ENCODE data around the gene NUDT13. TPM values are rescaled to one million over a fixed set of nuclear protein-coding genes. Genes with fewer than 3 reads are reported as not detected.
"Not testable (repeated sequence)": the region's sequence is repeated elsewhere in the genome, so short reads cannot be mapped to it uniquely, and the experiment has no call there.

NUDT13 gene
- total RNA-seq, 1 donor from 2014 or later: 2.8 TPM

DNA sequence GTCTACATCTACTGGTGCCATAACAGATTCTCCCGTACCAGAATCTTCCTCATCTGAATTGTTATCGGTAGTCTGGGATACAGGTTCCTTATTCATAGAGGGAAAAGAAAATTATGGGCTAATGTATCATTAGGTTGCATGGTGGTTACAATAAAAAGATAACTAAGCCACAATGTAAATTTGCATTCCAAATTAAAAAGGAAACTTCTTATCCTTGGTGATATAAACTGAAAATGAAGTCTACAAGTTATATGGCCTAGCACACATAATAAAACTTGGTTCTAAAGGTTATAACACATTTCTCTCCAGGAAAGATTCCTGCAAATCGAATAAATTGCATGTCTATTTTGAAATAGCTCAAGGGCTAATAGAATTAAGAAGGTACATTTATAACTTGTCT is 24.5 kb downstream of the NUDT13 start:
- Histone ChIP-seq H3K4me1 (no peaks in the 10 kb centered on the region), H3K4me3 (no peak overlapping the region), H3K27ac (no peak overlapping the region), H3K36me3 (peaks cover 100% of the 10 kb centered on the region), H3K27me3 (ENCODE audit: low read depth) (no peaks in the 10 kb centered on the region), H3K9me3 (no peaks in the 10 kb centered on the region)
- TF ChIP-seq CTCF (IDR thresholded peaks at IDR 0.05): no peak
- no peak for DNase-seq
- ATAC-seq: no peak
- intact Hi-C loops (cut with DNase I): no loop called here

DNA sequence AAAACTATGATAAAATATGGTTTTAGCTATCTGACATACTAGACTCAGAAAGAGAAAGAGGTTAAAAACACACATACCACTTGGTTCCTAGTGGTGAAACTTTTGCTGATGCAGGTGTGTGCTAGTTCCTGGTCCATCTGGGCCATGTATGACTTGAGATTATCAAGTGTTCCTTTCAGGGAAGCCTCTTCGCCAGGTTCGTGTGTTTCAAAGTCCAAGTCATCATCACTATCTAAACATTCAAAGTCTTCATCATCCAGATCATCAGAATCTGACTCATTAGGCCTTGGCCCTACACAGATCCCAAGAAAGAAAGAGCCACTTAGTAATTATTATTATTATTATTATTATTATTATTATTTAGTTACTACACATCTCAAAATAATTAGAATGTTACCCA is 26.4 kb downstream of the NUDT13 start:
- peaks cover 100% of the 10 kb centered on the region for H3K36me3 ChIP-seq

DNA sequence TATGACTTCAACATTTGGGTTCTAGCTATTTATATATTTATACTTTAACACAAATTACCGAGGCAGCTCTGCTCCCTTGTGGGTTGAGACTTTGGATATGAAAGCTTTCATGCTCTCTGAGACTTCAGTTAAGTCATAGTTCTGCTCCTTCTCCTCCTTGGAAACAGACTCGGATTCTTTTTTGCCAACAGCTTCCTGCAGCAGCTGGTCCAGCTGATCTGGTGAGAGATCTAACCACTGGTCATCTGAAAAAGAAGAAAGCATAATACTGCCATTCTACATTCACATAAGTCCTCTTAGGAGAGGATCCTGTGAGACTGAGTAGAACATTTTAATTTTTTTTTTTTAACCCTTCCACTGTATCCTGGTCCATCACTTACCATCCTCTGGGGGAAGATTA is 29.0 kb downstream of the NUDT13 start:
- TF ChIP-seq CTCF (IDR thresholded peaks at IDR 0.05): no peak
- Histone ChIP-seq H3K4me3 (no peak overlapping the region), H3K4me1 (no peaks in the 10 kb centered on the region), H3K9me3 (no peaks in the 10 kb centered on the region), H3K36me3 (peaks cover 100% of the 10 kb centered on the region), H3K27ac (no peak overlapping the region), H3K27me3 (ENCODE audit: low read depth) (no peaks in the 10 kb centered on the region)
- intact Hi-C loops (cut with DNase I): no loop called here
- no peak for DNase-seq
- no peak for ATAC-seq

More for the DNA sequence above, 26.4 kb downstream of the NUDT13 start:
- H3K27ac ChIP-seq: no peak overlapping the region
- no peaks in the 10 kb centered on the region for H3K4me1 ChIP-seq
- ATAC-seq (no peak), DNase-seq (no peak)
- H3K9me3 ChIP-seq: no peaks in the 10 kb centered on the region
- intact Hi-C loops (cut with DNase I): no loop called here
- H3K27me3 ChIP-seq (ENCODE audit: low read depth): no peaks in the 10 kb centered on the region
- H3K4me3 ChIP-seq: no peak overlapping the region
- no peak for TF ChIP-seq CTCF (IDR thresholded peaks at IDR 0.05)

DNA sequence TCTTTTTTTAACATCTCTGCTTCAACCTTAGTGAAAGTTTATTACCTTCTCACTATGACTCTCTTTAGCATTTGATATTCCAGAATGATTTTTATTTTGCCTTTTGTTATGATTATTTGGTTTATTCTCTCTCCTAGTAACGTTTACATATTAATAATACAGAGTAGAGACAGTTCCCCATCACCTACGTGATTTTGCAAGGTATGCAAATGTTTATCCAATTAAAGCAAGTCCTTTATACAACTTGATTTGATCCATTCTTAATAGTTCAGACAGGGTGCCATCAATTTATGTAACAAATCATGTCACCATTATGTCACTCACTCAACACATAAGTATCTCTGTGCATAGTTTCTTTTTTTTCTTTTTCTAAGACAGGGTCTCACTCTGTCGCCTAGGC is 31.3 kb downstream of the NUDT13 start:
- Histone ChIP-seq H3K36me3 (peaks cover 100% of the 10 kb centered on the region), H3K27ac (no peak overlapping the region)

DNA sequence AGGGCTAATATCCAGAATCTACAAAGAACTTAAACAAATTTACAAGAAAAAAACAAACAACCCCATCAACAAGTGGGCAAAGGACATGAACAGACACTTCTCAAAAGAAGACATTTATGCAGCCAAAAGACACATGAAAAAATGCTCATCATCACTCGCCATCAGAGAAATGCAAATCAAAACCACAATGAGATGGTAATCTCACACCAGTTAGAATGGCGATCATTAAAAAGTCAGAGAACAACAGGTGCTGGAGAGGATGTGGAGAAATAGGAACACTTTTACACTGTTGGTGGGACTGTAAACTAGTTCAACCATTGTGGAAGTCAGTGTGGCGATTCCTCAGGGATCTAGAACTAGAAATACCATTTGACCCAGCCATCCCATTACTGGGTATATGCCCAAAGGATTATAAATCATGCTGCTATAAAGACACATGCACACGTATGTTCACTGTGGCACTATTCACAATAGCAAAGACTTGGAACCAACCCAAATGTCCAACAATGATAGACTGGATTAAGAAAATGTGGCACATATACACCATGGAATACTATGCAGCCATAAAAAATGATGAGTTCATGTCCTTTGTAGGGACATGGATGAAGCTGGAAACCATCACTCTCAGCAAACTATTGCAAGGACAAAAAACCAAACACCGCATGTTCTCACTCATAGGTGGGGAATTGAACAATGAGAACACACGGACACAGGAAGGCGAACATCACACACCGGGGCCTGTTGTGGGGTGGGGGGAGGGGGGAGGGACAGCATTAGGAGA is 40.6 kb downstream of the NUDT13 start:
- ATAC-seq; H3K9me3 ChIP-seq; H3K27ac ChIP-seq; intact Hi-C loops (cut with DNase I); DNase-seq; H3K27me3 ChIP-seq (ENCODE audit: low read depth); H3K4me1 ChIP-seq; H3K4me3 ChIP-seq: not testable (repeated sequence)
- peaks cover 88% of the 10 kb centered on the region for H3K36me3 ChIP-seq

More for the DNA sequence above, 31.3 kb downstream of the NUDT13 start:
- no peaks in the 10 kb centered on the region for H3K27me3 ChIP-seq (ENCODE audit: low read depth)
- intact Hi-C loops (cut with DNase I): no loop called here
- no peaks in the 10 kb centered on the region for H3K9me3 ChIP-seq
- TF ChIP-seq CTCF (IDR thresholded peaks at IDR 0.05): no peak
- DNase-seq (no peak), ATAC-seq (no peak)
- no peaks in the 10 kb centered on the region for H3K4me1 ChIP-seq
- H3K4me3 ChIP-seq: no peak overlapping the region

GRCh38 chr10:73152009-73152408 is 41.8 kb downstream of the NUDT13 start:
- intact Hi-C loops (cut with DNase I): no loop called here
- H3K4me3 ChIP-seq: no peak overlapping the region
- no peaks in the 10 kb centered on the region for H3K4me1 ChIP-seq
- DNase-seq: no peak
- no peak overlapping the region for H3K27ac ChIP-seq
- H3K9me3 ChIP-seq: no peaks in the 10 kb centered on the region
- H3K36me3 ChIP-seq: peaks cover 88% of the 10 kb centered on the region
- ATAC-seq: no peak
- no peak for TF ChIP-seq CTCF (IDR thresholded peaks at IDR 0.05)
- H3K27me3 ChIP-seq (ENCODE audit: low read depth): no peaks in the 10 kb centered on the region
